ENCODE data around the gene OR6J1. TPM values are rescaled to one million over a fixed set of nuclear protein-coding genes. Genes with fewer than 3 reads are reported as not detected.
"Not testable (repeated sequence)": the region's sequence is repeated elsewhere in the genome, so short reads cannot be mapped to it uniquely, and the experiment has no call there.

OR6J1 gene
- total RNA-seq, 1 experiment from 2014 or later: not detected

GRCh38 chr14:22685467-22685866, 41.3 kb upstream of the OR6J1 start:
- no peak for DNase-seq (ENCODE audit: unreplicated experiment)
- H3K4me1 Mint-ChIP-seq (ENCODE audit: insufficient read depth, unreplicated experiment): no peaks in the 10 kb centered on the region
- intact Hi-C loops (cut with micrococcal nuclease): no loop called here
- H3K27me3 Mint-ChIP-seq (ENCODE audit: insufficient read depth, unreplicated experiment): peaks cover 21% of the 10 kb centered on the region
- H3K9me3 Mint-ChIP-seq (ENCODE audit: unreplicated experiment): peaks cover 21% of the 10 kb centered on the region
- H3K36me3 Mint-ChIP-seq (ENCODE audit: insufficient read depth, unreplicated experiment): no peaks in the 10 kb centered on the region
- no peak overlapping the region for H3K4me3 Mint-ChIP-seq (ENCODE audit: unreplicated experiment)
- no peak overlapping the region for H3K27ac Mint-ChIP-seq (ENCODE audit: low read depth, unreplicated experiment)
- no peak for TF ChIP-seq CTCF (IDR thresholded peaks at IDR 0.05; ENCODE audit: unreplicated experiment)
- ChIA-PET CTCF (interaction anchor here (0.6 to 1.1 kb wide), 2 partner anchors 32 to 116 kb away, joined by 3 read pairs; no protein-coding TSS in a partner anchor), POLR2A (no interaction called here)
- BruUV-seq (replicated peaks): no TSS peak

GRCh38 chr14:22683428-22683827, 39.3 kb upstream of the OR6J1 start:
- POLR2A ChIA-PET; H3K27ac Mint-ChIP-seq (ENCODE audit: low read depth, unreplicated experiment); H3K4me3 Mint-ChIP-seq (ENCODE audit: unreplicated experiment); BruUV-seq (replicated peaks); H3K4me1 Mint-ChIP-seq (ENCODE audit: insufficient read depth, unreplicated experiment); H3K36me3 Mint-ChIP-seq (ENCODE audit: insufficient read depth, unreplicated experiment); DNase-seq (ENCODE audit: unreplicated experiment); intact Hi-C loops (cut with micrococcal nuclease): not testable (repeated sequence)
- CTCF ChIA-PET: interaction anchor here (0.6 to 1.5 kb wide), 2 partner anchors 12 to 25 kb away, joined by 3 read pairs; no protein-coding TSS in a partner anchor
- Mint-ChIP-seq H3K27me3 (ENCODE audit: insufficient read depth, unreplicated experiment) (peaks cover 26% of the 10 kb centered on the region), H3K9me3 (ENCODE audit: unreplicated experiment) (peaks cover 16% of the 10 kb centered on the region)

- H3K27me3 Mint-ChIP-seq (ENCODE audit: insufficient read depth, unreplicated experiment): peaks cover 29% of the 10 kb centered on the region
- no TSS peak for BruUV-seq (replicated peaks)
- peaks cover 7% of the 10 kb centered on the region for H3K9me3 Mint-ChIP-seq (ENCODE audit: unreplicated experiment)
- intact Hi-C loops (cut with micrococcal nuclease): no loop called here
- TF ChIP-seq CTCF (IDR thresholded peaks at IDR 0.05; ENCODE audit: unreplicated experiment): no peak
- DNase-seq (ENCODE audit: unreplicated experiment): no peak
- H3K36me3 Mint-ChIP-seq (ENCODE audit: insufficient read depth, unreplicated experiment): no peaks in the 10 kb centered on the region
- ChIA-PET POLR2A (no interaction called here), CTCF (no interaction called here)
- no peaks in the 10 kb centered on the region for H3K4me1 Mint-ChIP-seq (ENCODE audit: insufficient read depth, unreplicated experiment)
- no peak overlapping the region for H3K27ac Mint-ChIP-seq (ENCODE audit: low read depth, unreplicated experiment)
- no peak overlapping the region for H3K4me3 Mint-ChIP-seq (ENCODE audit: unreplicated experiment)
Measured at GRCh38 chr14:22678221-22678620, 34.1 kb upstream of the OR6J1 start.

GRCh38 chr14:22677551-22677950, 33.4 kb upstream of the OR6J1 start:
- CTCF ChIA-PET: interaction anchor here (1.4 kb wide), 1 partner anchor 121 kb away, joined by 3 read pairs; no protein-coding TSS in a partner anchor
- POLR2A ChIA-PET; H3K4me3 Mint-ChIP-seq (ENCODE audit: unreplicated experiment); DNase-seq (ENCODE audit: unreplicated experiment); H3K4me1 Mint-ChIP-seq (ENCODE audit: insufficient read depth, unreplicated experiment); H3K36me3 Mint-ChIP-seq (ENCODE audit: insufficient read depth, unreplicated experiment); intact Hi-C loops (cut with micrococcal nuclease); H3K9me3 Mint-ChIP-seq (ENCODE audit: unreplicated experiment); BruUV-seq (replicated peaks); H3K27ac Mint-ChIP-seq (ENCODE audit: low read depth, unreplicated experiment): not testable (repeated sequence)
- peaks cover 29% of the 10 kb centered on the region for H3K27me3 Mint-ChIP-seq (ENCODE audit: insufficient read depth, unreplicated experiment)

DNA sequence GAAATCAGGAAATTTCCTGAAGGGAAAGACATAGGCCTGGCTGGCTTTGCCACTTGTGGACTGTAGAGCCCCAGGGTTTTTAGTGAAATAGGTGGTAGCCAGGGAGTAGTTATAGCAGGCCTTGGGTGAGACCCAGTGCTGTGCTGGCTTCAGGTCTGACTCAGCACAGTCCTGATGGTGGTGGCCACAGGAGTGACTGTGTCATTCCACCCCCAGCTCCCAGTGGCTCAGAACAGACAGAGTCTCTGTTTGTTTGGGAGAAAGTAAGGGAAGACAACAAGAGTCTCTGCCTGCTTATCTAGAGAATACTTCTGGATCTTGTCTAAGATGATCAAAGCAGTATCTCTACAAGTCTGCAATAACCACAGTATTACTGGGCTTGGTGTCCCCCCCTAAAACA, 27.5 kb upstream of the OR6J1 start:
- Mint-ChIP-seq H3K36me3 (ENCODE audit: insufficient read depth, unreplicated experiment) (no peaks in the 10 kb centered on the region), H3K4me3 (ENCODE audit: unreplicated experiment) (no peak overlapping the region), H3K27me3 (ENCODE audit: insufficient read depth, unreplicated experiment) (peaks cover 6% of the 10 kb centered on the region), H3K27ac (ENCODE audit: low read depth, unreplicated experiment) (no peak overlapping the region), H3K9me3 (ENCODE audit: unreplicated experiment) (peaks cover 7% of the 10 kb centered on the region), H3K4me1 (ENCODE audit: insufficient read depth, unreplicated experiment) (no peaks in the 10 kb centered on the region)
- POLR2A ChIA-PET: interaction anchor here (0.7 kb wide), 1 partner anchor 1096 kb away, joined by 4 read pairs; no protein-coding TSS in a partner anchor
- TF ChIP-seq CTCF (IDR thresholded peaks at IDR 0.05; ENCODE audit: unreplicated experiment): no peak
- no peak for DNase-seq (ENCODE audit: unreplicated experiment)
- CTCF ChIA-PET: no interaction called here
- intact Hi-C loops (cut with micrococcal nuclease): no loop called here
- no TSS peak for BruUV-seq (replicated peaks)
